Upper lobe of left lung (tissue), 6 donors: ENCODE results near the gene ADAMTS8. TPM values are rescaled to one million over a fixed set of nuclear protein-coding genes. Genes with fewer than 3 reads are reported as not detected.

Source experiments
- ATAC-seq, 2 donors: fragments of 200-7000 bp; cut with Tn5 transposase; one replicate each; pipeline ENCODE4 v1.9.1; 2022; ENCODE audit warnings: mild to moderate bottlenecking in 2 of 2, moderate library complexity in 2 of 2; ENCODE audit not compliant: low FRiP score in 2 of 2
- DNase-seq, 2 donors: peaks; one replicate each; pipeline ENCODE4 v3.0.0-alpha.2; 2019 to 2020
- H3K27ac ChIP-seq, 4 donors: fragments of 200-600 bp; sonication (generic); one replicate each; pipeline ENCODE4 v1.5.1; 2016 to 2019
- H3K27me3 ChIP-seq, 4 donors: fragments of 200-600 bp; sonication (generic); one replicate each; pipeline ENCODE4 v1.5.1; 2017 to 2019
- H3K36me3 ChIP-seq, 4 donors: fragments of 200-600 bp; sonication (generic); one replicate each; pipeline ENCODE4 v1.5.1; 2016 to 2019
- H3K4me1 ChIP-seq, 4 donors: fragments of 200-600 bp; sonication (generic); one replicate each; pipeline ENCODE4 v1.5.1; 2018 to 2019
- H3K4me3 ChIP-seq, 4 donors: fragments of 200-600 bp; sonication (generic); one replicate each; pipeline ENCODE4 v1.5.1; 2017 to 2019; ENCODE audit warnings: mild to moderate bottlenecking in 2 of 4, moderate library complexity in 1 of 4
- H3K9me3 ChIP-seq, 4 donors: fragments of 200-600 bp; sonication (generic); one replicate each; pipeline ENCODE4 v1.5.1; 2018 to 2019
- CTCF ChIP-seq, 6 experiments: fragments of 450-650 bp in 4 of 6; fragments of 200-600 bp in 2 of 6; sonication (generic) in 2 of 6; IDR thresholded peaks; one replicate each; pipeline ENCODE4 v1.5.1; 2016 to 2019; ENCODE audit warnings: antibody characterized with exemption in 6 of 6
- EP300 ChIP-seq, 4 donors: sonication (generic); formaldehyde crosslinking; IDR thresholded peaks; one replicate each; pipeline ENCODE4 v1.5.1; 2017; ENCODE audit warnings: antibody characterized with exemption in 4 of 4, control low read depth in 2 of 4
- POLR2A ChIP-seq, 4 donors: fragments of 450-650 bp; IDR thresholded peaks; one replicate each; pipeline ENCODE4 v1.5.1; 2016 to 2017; ENCODE audit warnings: antibody characterized with exemption in 4 of 4, mild to moderate bottlenecking in 2 of 4
- POLR2AphosphoS5 ChIP-seq, 2 donors: sonication (generic); formaldehyde crosslinking; IDR thresholded peaks; one replicate each; pipeline ENCODE4 v1.5.1; 2017; ENCODE audit warnings: antibody characterized with exemption in 2 of 2
- total RNA-seq, 6 donors: library from RNA; depleted of rRNA in 4 of 6; stranded (reverse); fragments of >200 nt in 4 of 6; gene quantifications; one replicate each; pipeline versions ENCODE4 v1.1.0 to v1.2.1, GENCODE V29; 2016 to 2021
- donor health status: DM: no; HTN: no; CAD: no; lungs with moderate emphysema.
- donor health status: DM: no; HTN: yes; CAD: no; lungs with severe emphysema.

The ADAMTS8 gene
- total RNA-seq, 6 donors from 2014 or later: 13.0 to 52.3 (median 21.5) TPM

- Histone ChIP-seq H3K36me3 (no peaks in the 10 kb centered on the region), H3K4me1 (no peaks in the 10 kb centered on the region), H3K27me3 (no peaks in the 10 kb centered on the region), H3K4me3 (no peak overlapping the region), H3K27ac (no peak overlapping the region), H3K9me3 (peaks cover 0 to 29% (median 16%) of the 10 kb centered on the region in 4 donors)
- TF ChIP-seq POLR2AphosphoS5 (IDR thresholded peaks at IDR 0.05) (no peak), EP300 (IDR thresholded peaks at IDR 0.05) (no peak)
- ATAC-seq (no peak), DNase-seq (no peak)
Measured at GRCh38 chr11:130359419-130359818, 69.0 kb downstream of the ADAMTS8 start.

- TF ChIP-seq EP300 (IDR thresholded peaks at IDR 0.05) (no peak), POLR2A (IDR thresholded peaks at IDR 0.05) (no peak), POLR2AphosphoS5 (IDR thresholded peaks at IDR 0.05) (no peak), CTCF (IDR thresholded peaks at IDR 0.05) (no peak)
- H3K4me3 ChIP-seq: no peak overlapping the region
- no peak overlapping the region for H3K27ac ChIP-seq
- ATAC-seq (no peak), DNase-seq (no peak)
- H3K9me3 ChIP-seq: peaks cover 0 to 29% (median 16%) of the 10 kb centered on the region in 4 donors
- no peaks in the 10 kb centered on the region for H3K4me1 ChIP-seq
- H3K27me3 ChIP-seq: no peaks in the 10 kb centered on the region
- H3K36me3 ChIP-seq: no peaks in the 10 kb centered on the region
Measured at GRCh38 chr11:130358398-130358797, 70.0 kb downstream of the ADAMTS8 start.

Other genes starting within 250 kb of the ADAMTS8 start
- gene ZBTB44, start 113.7 kb downstream of the ADAMTS8 start, total RNA-seq: 10 to 100 TPM; 40.3 to 91.7 (median 51.2) TPM
- gene ADAMTS15, start 20.0 kb upstream of the ADAMTS8 start, total RNA-seq: 10 to 100 TPM in 2 of 6 donors, 1 to 10 TPM in 4; 2.5 to 23.0 (median 7.2) TPM